DND-41 (cell line): ENCODE data around the gene UBASH3B.

Experiments
- CTCF ChIP-seq: IDR thresholded peaks from 2 replicates; pipeline ENCODE4 v1.5.1; 2012; ENCODE audit warnings: borderline replicate concordance, low read length, moderate library complexity, mild to moderate bottlenecking; ENCODE audit not compliant: poor library complexity, severe bottlenecking; ENCODE audit errors: extremely low read depth
- EZH2 ChIP-seq: IDR thresholded peaks from 3 replicates; pipeline ENCODE4 v1.6.1; 2012; ENCODE audit warnings: borderline replicate concordance, low read depth, mild to moderate bottlenecking, moderate library complexity, low read length, inconsistent platforms; ENCODE audit not compliant: severe bottlenecking

GRCh38 chr11:122692444-122692843, 36.9 kb downstream of the UBASH3B start:
- TF ChIP-seq CTCF (no peak), EZH2 (no peak)
